Amygdala (tissue), 56 donors: ENCODE results near the gene MINDY4.

ENCODE experiments used
- DNase-seq, 56 donors: peaks; one replicate each; lab custom pipeline; 2025; lab: John Stamatoyannopoulos, UW

MINDY4 gene

DNA sequence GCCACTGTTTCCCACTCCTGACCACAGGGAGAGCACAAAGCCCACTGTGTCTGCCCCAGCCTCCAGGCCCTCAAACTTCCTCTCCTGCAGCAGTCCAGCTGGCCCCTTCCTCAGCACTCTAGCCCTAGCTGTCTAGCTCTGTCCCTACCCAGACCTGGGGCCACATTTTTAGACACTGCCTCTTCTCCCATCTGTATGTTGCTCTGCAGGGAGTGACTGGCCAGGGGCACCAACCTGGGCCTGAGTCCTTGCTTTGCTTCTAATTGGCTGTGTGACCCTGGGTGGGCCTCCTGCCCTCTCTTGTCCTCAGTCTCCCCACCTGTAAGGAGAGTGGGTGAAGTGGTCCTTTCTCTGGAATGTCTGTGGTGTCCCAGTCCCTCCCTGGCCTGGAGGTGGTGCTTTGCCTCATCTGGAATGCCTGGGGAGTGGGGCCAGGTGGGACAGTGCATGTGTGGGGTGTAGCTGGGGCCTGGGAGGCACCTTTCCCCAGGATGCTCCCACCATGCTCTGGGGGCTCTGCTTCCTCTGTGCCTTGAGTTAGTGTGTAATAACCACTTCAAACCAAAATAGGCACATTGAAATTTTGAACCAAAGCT lies 165.5 kb downstream of the MINDY4 start:
- no peak for DNase-seq

DNA sequence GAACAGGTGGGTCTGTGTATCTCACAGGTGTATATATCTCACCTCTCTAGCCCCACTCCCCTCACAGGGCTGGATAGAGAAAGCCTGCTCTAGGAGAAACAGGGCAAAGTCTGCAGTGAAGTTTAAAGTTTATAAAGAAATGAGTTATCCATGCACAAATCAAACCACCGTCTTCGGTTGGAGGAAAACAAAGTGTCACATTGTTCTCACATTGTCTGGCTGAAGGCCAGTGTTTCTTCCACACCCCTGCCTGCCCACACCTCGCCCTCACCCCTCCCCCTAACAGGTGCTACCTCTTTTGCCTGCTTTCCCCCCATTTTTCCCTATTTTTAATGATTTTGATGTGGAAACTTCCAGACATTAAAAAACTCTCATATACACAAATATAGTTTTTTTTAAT lies 166.2 kb downstream of the MINDY4 start:
- DNase-seq, result no peak

DNA sequence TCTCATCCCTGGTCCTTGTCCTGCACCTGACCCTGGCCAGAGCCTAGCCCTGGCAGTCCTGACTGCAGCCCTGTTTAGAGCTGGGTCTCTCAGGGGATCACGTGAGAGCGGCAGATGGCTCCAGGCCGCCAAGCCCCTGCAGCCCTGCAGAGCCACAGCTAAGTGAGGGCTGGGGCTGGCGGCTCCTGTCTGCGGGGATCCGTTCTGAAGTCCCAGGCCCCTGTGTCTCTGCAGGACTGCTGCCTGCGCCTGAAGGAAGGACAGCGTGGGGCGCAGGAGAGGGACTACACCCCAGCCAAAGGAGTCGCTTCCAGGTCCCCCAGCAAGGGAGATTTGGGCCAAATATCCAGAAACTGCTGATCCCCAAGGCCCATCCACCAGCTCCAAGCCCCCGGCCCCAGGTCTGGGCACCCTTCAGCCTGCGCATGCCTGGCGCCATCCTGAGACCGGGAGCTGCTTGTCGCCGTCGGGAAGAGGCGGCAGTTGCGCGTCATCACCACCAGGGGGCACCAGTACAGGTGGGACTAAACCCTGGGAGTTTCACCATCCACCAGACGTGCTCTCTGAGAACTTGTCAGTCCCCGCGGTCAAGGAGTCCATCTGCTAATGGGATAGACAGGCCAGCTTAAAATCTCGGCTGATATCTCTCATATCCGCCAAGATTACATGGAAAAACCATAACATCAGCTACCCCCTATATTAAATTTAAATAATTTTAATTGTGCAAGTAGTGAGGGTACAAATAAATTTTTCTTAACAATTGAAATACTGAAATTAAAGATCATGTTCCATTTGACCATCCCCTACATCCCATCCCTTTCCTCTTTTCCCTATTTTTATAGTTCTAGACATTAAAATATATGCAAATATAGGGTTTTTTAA lies 167.5 kb downstream of the MINDY4 start:
- peak in 40 of 56 donors; percentile 8 to 73 (median 44) for DNase-seq

DNA sequence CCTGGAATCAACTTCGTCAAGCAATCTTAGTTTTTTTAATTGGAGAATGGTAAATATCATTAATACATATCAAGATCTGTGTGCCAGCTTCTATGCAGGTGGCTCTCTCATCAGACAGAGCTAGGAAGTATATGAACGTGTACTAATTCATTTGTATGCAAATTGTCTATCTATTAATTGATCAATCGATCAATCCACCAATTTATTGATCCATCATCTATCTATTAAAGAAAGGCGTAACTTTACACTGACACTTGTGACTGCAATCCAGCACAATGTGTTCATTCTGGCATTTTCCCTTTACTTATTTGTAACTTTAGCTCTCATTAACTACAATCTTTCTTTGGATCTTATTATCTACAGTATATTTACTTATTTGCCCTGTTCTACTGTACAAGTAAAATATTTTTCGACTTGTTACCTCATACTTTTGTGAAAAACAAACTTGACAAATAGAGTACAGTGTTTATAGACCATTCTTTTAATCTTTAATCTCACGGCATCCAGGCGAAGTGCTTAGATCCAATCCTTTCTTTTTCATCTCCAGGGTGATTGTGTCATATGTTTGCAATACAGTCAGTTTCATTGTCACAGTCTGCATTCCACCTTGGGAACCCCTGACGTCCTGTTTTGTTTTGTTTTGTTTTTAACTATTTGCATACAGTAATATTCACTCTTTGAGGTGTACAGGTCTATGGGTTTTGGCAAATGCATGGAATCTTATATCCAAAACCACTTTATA lies 170.5 kb downstream of the MINDY4 start:
- no peak for DNase-seq
